CD4-positive, alpha-beta T cell treated with Interleukin-2 at 100 ng/mL for 4 hours (primary cell): Measurements from ENCODE around the gene LRRC37B.
"Not testable (repeated sequence)": the region's sequence is repeated elsewhere in the genome, so short reads cannot be mapped to it uniquely, and the experiment has no call there.

ENCODE experiments used
- DNase-seq: peaks from one replicate; pipeline ENCODE4 v3.0.0-alpha.2; 2020; ENCODE audit warnings: low spot score

Gene LRRC37B

GRCh38 chr17:32086833-32087232 is 79.7 kb downstream of the LRRC37B start:
- DNase-seq = not testable (repeated sequence)

GRCh38 chr17:32092062-32092461 is 84.9 kb downstream of the LRRC37B start:
- DNase-seq = not testable (repeated sequence)

GRCh38 chr17:32099686-32100085 is 92.5 kb downstream of the LRRC37B start:
- no peak for DNase-seq

- not testable (repeated sequence) for DNase-seq
Measured at GRCh38 chr17:32100323-32100722, 93.1 kb downstream of the LRRC37B start.

- no peak for DNase-seq
Measured at GRCh38 chr17:32100971-32101631, 93.9 kb downstream of the LRRC37B start.

- DNase-seq = no peak
Measured at GRCh38 chr17:32102172-32102571, 95.0 kb downstream of the LRRC37B start.

GRCh38 chr17:32102646-32103186 is 95.5 kb downstream of the LRRC37B start:
- DNase-seq = no peak
